Stimulated activated CD8-positive, alpha-beta memory T cell treated with anti-CD3 and anti-CD28 coated beads, Interleukin-15, amount 100 ng/mL, for 4 hours (primary cell): ENCODE results near the gene WDR43.

ENCODE experiments used
- DNase-seq, 2 donors: peaks; one replicate each; pipeline ENCODE4 v3.0.0-alpha.2; 2020; ENCODE audit warnings: low read depth in 2 of 2

The WDR43 gene

DNA sequence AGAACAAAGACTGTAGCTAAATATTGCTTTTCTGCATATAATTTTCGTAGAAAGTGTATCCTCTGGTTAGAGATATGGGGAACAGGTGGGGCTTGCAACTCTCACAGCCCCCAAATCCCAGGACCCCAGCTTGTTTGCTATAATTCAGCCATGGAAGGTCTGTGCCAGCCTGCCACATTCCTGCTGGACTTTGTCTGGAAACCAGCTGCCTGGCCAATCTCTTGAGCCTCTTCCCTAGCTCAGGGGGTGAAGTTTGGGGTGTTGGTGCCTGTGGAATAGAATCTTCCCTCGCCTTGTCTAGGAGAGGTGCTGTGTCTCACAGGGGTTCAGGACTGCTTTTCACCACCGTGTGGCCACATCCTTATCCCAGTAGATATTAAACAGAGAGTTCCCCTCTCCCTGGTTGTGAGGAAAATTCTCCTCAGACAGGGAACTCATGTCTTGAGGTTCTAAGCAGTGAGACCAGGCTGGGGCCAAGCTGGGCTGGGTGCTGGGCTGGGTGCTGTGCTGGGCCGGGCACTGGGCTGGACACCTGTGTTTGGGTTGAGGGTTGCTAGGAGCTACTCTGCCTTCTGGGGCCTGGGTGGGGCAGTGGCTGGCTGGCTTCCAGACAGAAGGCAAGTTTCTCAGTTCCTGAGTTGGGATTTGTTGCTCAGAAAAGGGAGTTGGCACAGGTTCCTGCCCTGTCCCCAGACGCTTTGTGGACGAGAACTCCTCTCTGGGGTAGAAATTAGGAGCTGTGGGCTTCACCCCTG lies 98.9 kb downstream of the WDR43 start:
- no peak for DNase-seq

DNA sequence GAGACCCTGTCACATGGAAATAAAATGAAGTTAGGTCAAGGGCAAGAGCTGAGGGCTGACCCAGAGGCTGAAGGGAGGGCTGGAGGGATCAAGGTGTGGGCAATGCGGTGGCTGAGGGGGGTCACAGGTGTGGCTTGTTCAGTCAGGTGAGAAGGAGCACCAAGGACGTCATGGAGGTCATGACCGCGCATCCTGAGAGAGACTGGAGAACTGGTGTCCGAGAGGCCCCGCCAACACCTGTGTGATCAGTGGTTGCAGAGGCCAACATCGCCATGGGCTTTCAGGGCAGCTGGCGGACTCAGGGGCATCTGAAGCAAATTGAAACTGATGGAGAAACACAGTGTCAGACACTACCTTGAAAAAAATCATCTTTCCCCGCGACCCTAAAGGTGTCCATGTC lies 99.6 kb downstream of the WDR43 start:
- no peak for DNase-seq

DNA sequence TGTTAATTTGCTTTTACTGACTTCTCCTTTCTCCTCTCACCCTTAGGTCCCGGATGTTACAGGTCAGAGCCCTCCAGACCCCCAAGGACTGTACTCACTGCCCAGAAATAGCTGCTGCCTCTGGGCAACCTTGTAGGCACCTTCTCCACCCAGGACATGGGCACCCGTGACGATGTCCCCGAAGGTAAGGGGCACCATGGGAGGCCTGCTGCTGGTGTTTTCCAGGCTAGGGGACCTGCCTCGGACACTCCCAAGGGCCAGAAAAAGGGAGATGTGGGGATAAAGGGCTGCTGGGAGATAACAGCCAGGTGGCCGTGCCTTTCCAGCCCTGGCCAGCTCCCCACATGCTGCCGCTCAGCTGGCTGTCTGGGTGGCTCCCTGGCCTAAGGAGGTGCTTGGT lies 100.2 kb downstream of the WDR43 start:
- no peak for DNase-seq

DNA sequence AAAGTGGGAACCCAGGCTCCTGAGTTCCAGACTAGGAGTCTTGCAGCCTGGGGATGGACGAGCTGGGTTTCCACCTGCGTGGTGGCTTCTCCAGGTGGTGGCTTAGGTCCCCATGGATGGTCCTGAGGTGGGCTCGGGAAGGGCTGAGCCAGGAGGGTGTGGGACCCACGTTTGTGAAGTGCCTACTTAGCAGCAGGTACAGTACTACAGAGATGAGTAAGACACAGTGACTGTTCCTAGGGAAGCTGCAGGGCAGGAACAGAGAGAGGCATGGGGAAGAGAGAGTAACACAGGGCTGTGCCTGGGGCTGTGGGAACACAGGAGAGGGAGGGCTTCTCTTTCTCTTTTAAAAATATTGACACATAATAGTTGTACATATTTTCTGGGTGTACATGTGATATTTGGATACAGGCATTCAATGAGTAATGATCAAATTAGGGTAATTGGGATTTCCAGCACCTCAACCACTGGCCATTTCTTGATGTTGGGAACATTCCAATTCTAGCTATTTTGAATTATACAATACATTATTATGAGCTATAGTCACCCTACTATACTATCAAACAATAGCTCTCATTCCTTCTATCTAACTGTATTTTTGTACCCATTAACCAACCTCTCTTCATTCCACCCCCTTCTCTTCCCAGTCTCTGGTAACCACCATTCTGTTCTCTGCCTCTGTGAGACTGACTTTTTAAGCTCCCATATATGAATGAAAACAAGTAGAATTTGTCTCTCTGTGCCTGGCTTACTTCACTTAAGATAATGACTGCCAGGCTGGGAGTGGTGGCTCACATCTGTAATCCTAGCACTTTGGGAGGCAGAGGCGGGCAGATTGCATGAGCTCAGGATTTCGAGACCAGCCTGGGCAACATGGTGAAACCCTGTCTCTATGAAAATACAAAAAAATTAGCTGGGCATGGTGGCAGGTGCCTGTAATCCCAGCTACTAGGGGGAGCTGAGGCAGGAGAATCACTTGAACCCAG lies 101.6 kb downstream of the WDR43 start:
- DNase-seq, result no peak

DNA sequence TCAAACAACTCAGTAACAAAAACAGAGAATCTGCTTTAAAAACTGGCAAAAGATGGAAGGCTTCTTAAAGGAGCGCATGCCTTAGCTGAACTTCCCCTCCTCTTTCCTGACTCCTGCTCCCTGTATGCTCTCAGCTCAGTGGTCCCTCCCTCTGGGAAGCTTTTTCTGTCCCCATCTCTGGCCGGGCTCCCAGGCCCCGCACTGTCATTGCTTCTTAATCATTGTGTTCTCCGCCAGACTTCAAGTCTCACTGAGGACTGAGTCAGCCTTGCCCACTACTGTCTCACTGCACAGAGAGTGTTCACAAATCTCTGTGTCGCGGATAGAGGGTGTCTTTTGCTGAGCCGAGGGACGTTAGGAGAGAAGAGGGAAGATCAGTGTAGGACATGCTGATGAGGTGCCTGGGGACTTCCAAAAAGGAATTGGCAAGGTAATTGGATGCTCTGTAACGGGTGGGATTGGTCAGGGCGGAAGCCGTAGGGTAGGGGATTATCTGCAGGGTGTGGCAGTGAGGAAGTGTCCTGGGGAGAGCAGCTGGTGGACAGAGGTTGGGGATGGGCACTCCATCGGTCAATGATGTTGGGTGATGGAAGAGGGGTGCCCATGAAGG lies 102.9 kb downstream of the WDR43 start:
- DNase-seq, result no peak
